HepG2 (cell line): ENCODE measurements around the gene NECTIN2. TPM values are rescaled to one million over a fixed set of nuclear protein-coding genes. Genes with fewer than 3 reads are reported as not detected.

ENCODE experiments used
- DMAP1 ChIP-seq: IDR thresholded peaks from 2 replicates; pipeline ENCODE4 v1.6.1; 2016
- HHEX ChIP-seq: IDR thresholded peaks from 2 replicates; pipeline ENCODE4 v1.6.1; 2016; ENCODE audit warnings: control low read depth
- NCOA1 ChIP-seq: sonication (generic); formaldehyde crosslinking; IDR thresholded peaks from 2 replicates; pipeline ENCODE4 v1.9.0; 2021; ENCODE audit warnings: missing genetic modification reagents
- NCOA5 ChIP-seq: sonication (generic); formaldehyde crosslinking; IDR thresholded peaks from 2 replicates; pipeline ENCODE4 v1.4.0; 2020; ENCODE audit warnings: missing genetic modification reagents
- NR2F2 ChIP-seq: IDR thresholded peaks from 2 replicates; pipeline ENCODE4 v1.6.1; 2012; ENCODE audit warnings: low read depth, inconsistent platforms, borderline replicate concordance
- ONECUT2 ChIP-seq: sonication (generic); formaldehyde crosslinking; IDR thresholded peaks from 2 replicates; pipeline ENCODE4 v1.4.0; 2020; ENCODE audit warnings: missing genetic modification reagents
- PAF1 ChIP-seq: IDR thresholded peaks from 2 replicates; pipeline ENCODE4 v1.6.1; 2016; ENCODE audit warnings: missing genetic modification reagents, missing compliant biosample characterization
- PCBP2 ChIP-seq: fragments of 200-400 bp; formaldehyde crosslinking; optimal IDR thresholded peaks from 2 replicates; pipeline ENCODE3; 2018; ENCODE audit warnings: low read length, low read depth; ENCODE audit not compliant: poor library complexity, severe bottlenecking
- SIN3A ChIP-seq: IDR thresholded peaks from 2 replicates; pipeline ENCODE4 v1.6.1; 2011; ENCODE audit warnings: low read depth, mild to moderate bottlenecking, control low read depth, low read length, borderline replicate concordance
- SYNCRIP ChIP-seq: fragments of 200-400 bp; formaldehyde crosslinking; IDR thresholded peaks from 2 replicates; pipeline ENCODE4 v1.6.1; 2018; ENCODE audit warnings: mild to moderate bottlenecking, low read depth, low read length; ENCODE audit not compliant: insufficient read depth
- YEATS4 ChIP-seq: sonication (generic); formaldehyde crosslinking; IDR thresholded peaks from 2 replicates; pipeline ENCODE4 v1.4.0; 2020; ENCODE audit warnings: missing genetic modification reagents, borderline replicate concordance
- ZMAT3 ChIP-seq: sonication (generic); formaldehyde crosslinking; conservative IDR thresholded peaks from 2 replicates; pipeline ENCODE4 v1.7.0; 2021; ENCODE audit warnings: missing genetic modification reagents
- ZNF230 ChIP-seq: sonication (generic); formaldehyde crosslinking; IDR thresholded peaks from 2 replicates; pipeline ENCODE4 v1.4.0; 2020; ENCODE audit warnings: mild to moderate bottlenecking, missing genetic modification reagents
- ZNF34 ChIP-seq: sonication (generic); formaldehyde crosslinking; IDR thresholded peaks from 2 replicates; pipeline ENCODE4 v1.4.0; 2020; ENCODE audit warnings: mild to moderate bottlenecking, missing genetic modification reagents, borderline replicate concordance
- ZNF792 ChIP-seq: IDR thresholded peaks from 2 replicates; pipeline ENCODE4 v1.6.1; 2016
- ZNF83 ChIP-seq: sonication (generic); formaldehyde crosslinking; IDR thresholded peaks from 2 replicates; pipeline ENCODE4 v1.4.0; 2020; ENCODE audit warnings: missing genetic modification reagents, mild to moderate bottlenecking, borderline replicate concordance
- ZNF883 ChIP-seq: sonication (generic); formaldehyde crosslinking; IDR thresholded peaks from 2 replicates; pipeline ENCODE4 v1.5.1; 2020; ENCODE audit warnings: mild to moderate bottlenecking, missing genetic modification reagents; ENCODE audit errors: not compliant biosample characterization
- ZNF891 ChIP-seq: sonication (generic); formaldehyde crosslinking; IDR thresholded peaks from 2 replicates; pipeline ENCODE4 v1.5.0; 2020; ENCODE audit warnings: mild to moderate bottlenecking, missing genetic modification reagents
- polyA plus RNA-seq, 8 experiments: library from polyadenylated mRNA; depleted of rRNA in 3 of 8; stranded (reverse) in 7 of 8; unstranded in 1 of 8; fragments of >200 nt; fragmentation: Illumina TruSeq in 4 of 8; extraction: Trizol in 4 of 8; gene quantifications; 2 replicates each; pipeline versions ENCODE4 v1.2.1 to v1.2.3, GENCODE V29; 2011 to 2016; ENCODE audit warnings: low read depth in 4 of 8, missing spikeins in 1 of 8, mixed read lengths in 1 of 8; ENCODE audit not compliant: insufficient read depth in 1 of 8
- total RNA-seq, 5 experiments: library from RNA; depleted of rRNA; stranded (reverse); fragments of >200 nt; fragmentation: Illumina TruSeq; extraction: Trizol; gene quantifications; 2 replicates each; pipeline ENCODE4 v1.2.3, GENCODE V29; 2016; ENCODE audit warnings: low read depth in 1 of 5
- TF ChIP-seq, protein P1 (sequence below): sonication (generic); formaldehyde crosslinking; conservative IDR thresholded peaks from 2 replicates; pipeline ENCODE4 v1.8.1; 2023; ENCODE audit warnings: missing genetic modification reagents
- TF ChIP-seq, protein P2 (sequence below): sonication (generic); formaldehyde crosslinking; IDR thresholded peaks from 2 replicates; pipeline ENCODE4 v1.4.0; 2020; ENCODE audit warnings: mild to moderate bottlenecking, missing genetic modification reagents
- TF ChIP-seq, protein P3 (sequence below): sonication (generic); formaldehyde crosslinking; IDR thresholded peaks from 2 replicates; pipeline ENCODE4 v1.4.0; 2020; ENCODE audit warnings: missing genetic modification reagents
- TF ChIP-seq, protein P4 (sequence below): sonication (generic); formaldehyde crosslinking; IDR thresholded peaks from 2 replicates; pipeline ENCODE4 v1.8.1; 2023; ENCODE audit warnings: mild to moderate bottlenecking, moderate library complexity, missing genetic modification reagents

The NECTIN2 gene
- total and polyA plus RNA-seq, 2 of the 13 experiments (the other 11 are each of a cell fraction or from before 2014, with no cell fraction given): 75.4 to 114 TPM

DNA sequence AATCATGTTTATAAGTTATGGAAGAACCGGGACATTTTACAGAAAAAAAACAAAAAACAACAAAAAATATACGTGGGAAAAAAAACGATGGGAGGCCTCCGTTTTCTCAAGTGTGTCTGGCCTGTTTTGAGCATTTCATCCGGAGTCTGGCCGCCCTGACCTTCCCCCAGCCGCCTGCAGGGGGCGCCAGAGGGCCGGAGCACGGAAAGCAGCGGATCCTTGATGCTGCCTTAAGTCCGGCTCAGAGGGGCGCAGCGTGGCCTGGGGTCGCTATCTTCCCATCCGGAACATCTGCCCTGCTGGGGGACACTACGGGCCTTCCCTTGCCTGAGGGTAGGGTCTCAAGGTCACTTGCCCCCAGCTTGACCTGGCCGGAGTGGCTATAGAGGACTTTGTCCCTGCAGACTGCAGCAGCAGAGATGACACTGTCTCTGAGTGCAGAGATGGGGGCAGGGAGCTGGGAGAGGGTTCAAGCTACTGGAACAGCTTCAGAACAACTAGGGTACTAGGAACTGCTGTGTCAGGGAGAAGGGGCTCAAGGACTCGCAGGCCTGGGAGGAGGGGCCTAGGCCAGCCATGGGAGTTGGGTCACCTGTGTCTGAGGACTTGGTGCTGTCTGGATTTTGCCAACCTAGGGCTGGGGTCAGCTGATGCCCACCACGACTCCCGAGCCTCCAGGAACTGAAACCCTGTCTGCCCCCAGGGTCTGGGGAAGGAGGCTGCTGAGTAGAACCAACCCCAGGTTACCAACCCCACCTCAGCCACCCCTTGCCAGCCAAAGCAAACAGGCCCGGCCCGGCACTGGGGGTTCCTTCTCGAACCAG lies 57.7 kb downstream of the NECTIN2 start (continued):
- TF ChIP-seq NCOA5 (CRISPR knock-in tag) (no peak), ZMAT3 (no peak; the same call in 1 of the 2 replicates), ZNF792 (CRISPR knock-in tag) (0 out of 2 replicates have a peak, but pooled peaks have one; percentile 63), ZNF230 (CRISPR knock-in tag) (peak; percentile 77; the same call in 1 of the 2 replicates), ZNF83 (CRISPR knock-in tag) (peak; percentile 69; the same call in 1 of the 2 replicates), PAF1 (CRISPR knock-in tag) (peak; percentile 89), ZNF891 (CRISPR knock-in tag) (peak; percentile 75; the same call in 1 of the 2 replicates), HHEX (CRISPR knock-in tag) (0 out of 2 replicates have a peak, but pooled peaks have one; percentile 47), SYNCRIP (no peak), DMAP1 (CRISPR knock-in tag) (peak; percentile 69), SIN3A (0 out of 2 replicates have a peak, but pooled peaks have one; percentile 36), NR2F2 (peak; percentile 82), ZNF883 (CRISPR knock-in tag) (no peak), PCBP2 (no peak), ONECUT2 (CRISPR knock-in tag) (no peak), ZNF34 (CRISPR knock-in tag) (0 out of 2 replicates have a peak, but pooled peaks have one; percentile 63), NCOA1 (peak; percentile 53), YEATS4 (CRISPR knock-in tag) (peak; percentile 83)
- TF ChIP-seq, protein P1, sequence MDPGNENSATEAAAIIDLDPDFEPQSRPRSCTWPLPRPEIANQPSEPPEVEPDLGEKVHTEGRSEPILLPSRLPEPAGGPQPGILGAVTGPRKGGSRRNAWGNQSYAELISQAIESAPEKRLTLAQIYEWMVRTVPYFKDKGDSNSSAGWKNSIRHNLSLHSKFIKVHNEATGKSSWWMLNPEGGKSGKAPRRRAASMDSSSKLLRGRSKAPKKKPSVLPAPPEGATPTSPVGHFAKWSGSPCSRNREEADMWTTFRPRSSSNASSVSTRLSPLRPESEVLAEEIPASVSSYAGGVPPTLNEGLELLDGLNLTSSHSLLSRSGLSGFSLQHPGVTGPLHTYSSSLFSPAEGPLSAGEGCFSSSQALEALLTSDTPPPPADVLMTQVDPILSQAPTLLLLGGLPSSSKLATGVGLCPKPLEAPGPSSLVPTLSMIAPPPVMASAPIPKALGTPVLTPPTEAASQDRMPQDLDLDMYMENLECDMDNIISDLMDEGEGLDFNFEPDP (CRISPR knock-in tag): no peak
- TF ChIP-seq, protein P2, sequence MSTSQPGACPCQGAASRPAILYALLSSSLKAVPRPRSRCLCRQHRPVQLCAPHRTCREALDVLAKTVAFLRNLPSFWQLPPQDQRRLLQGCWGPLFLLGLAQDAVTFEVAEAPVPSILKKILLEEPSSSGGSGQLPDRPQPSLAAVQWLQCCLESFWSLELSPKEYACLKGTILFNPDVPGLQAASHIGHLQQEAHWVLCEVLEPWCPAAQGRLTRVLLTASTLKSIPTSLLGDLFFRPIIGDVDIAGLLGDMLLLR (CRISPR knock-in tag): no peak
- TF ChIP-seq, protein P3, sequence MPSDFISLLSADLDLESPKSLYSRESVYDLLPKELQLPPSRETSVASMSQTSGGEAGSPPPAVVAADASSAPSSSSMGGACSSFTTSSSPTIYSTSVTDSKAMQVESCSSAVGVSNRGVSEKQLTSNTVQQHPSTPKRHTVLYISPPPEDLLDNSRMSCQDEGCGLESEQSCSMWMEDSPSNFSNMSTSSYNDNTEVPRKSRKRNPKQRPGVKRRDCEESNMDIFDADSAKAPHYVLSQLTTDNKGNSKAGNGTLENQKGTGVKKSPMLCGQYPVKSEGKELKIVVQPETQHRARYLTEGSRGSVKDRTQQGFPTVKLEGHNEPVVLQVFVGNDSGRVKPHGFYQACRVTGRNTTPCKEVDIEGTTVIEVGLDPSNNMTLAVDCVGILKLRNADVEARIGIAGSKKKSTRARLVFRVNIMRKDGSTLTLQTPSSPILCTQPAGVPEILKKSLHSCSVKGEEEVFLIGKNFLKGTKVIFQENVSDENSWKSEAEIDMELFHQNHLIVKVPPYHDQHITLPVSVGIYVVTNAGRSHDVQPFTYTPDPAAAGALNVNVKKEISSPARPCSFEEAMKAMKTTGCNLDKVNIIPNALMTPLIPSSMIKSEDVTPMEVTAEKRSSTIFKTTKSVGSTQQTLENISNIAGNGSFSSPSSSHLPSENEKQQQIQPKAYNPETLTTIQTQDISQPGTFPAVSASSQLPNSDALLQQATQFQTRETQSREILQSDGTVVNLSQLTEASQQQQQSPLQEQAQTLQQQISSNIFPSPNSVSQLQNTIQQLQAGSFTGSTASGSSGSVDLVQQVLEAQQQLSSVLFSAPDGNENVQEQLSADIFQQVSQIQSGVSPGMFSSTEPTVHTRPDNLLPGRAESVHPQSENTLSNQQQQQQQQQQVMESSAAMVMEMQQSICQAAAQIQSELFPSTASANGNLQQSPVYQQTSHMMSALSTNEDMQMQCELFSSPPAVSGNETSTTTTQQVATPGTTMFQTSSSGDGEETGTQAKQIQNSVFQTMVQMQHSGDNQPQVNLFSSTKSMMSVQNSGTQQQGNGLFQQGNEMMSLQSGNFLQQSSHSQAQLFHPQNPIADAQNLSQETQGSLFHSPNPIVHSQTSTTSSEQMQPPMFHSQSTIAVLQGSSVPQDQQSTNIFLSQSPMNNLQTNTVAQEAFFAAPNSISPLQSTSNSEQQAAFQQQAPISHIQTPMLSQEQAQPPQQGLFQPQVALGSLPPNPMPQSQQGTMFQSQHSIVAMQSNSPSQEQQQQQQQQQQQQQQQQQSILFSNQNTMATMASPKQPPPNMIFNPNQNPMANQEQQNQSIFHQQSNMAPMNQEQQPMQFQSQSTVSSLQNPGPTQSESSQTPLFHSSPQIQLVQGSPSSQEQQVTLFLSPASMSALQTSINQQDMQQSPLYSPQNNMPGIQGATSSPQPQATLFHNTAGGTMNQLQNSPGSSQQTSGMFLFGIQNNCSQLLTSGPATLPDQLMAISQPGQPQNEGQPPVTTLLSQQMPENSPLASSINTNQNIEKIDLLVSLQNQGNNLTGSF (CRISPR knock-in tag): no peak
- TF ChIP-seq, protein P4, sequence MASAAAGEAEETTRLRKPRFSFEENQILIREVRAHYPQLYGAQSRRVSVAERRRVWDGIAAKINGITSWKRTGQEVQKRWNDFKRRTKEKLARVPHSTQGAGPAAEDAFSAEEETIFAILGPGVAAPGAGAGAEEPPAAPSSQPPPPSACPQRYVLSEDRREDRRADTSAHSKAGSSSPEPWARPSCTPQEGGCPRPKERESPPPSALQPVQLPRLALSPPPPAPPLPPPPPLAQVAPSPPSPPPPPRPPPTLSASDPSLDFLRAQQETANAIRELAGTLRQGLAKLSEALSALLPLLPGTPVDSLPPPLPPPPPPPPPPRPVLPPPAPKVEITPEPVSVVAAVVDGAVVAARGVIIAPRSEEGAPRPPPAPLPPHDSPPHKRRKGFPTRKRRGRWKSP (CRISPR knock-in tag): peak; percentile 68; the same call in 1 of the 2 replicates
